ENCODE data around the gene ZC3H13. TPM values are rescaled to one million over a fixed set of nuclear protein-coding genes. Genes with fewer than 3 reads are reported as not detected.

The ZC3H13 gene
- total and polyA plus RNA-seq, 2 of the 4 experiments (the other 2 are of a cell fraction), result 7.7 to 10.8 TPM

DNA sequence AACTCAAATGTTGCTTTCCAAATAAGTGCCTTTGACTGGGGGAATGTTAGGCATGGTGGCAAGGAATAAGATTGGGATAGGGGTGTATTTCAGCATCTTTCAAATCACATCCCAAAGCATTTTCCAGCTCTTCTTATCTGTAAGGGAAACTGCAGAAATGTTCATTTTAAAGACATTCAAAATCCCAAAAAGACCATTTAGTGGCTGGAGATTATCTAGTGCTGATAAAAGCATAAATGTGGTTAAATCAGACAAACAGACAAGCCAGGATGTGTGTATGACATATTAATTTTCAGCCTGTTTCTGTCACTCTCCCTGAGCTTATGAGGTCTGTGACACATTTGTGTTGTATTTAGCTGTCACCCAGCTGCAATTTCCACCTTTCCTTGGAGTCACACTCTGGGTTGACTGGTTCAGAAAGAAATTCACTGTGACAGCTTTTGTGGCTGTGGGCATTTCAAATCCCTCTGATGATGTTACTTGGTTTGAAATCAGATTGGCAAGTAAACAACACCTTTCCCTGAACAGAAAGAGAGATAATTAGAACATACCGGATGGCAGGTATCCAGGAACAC lies 131.3 kb downstream of the ZC3H13 start:
- Histone ChIP-seq H3K18ac (ENCODE audit: low read depth, low read length) (no peak overlapping the region), H4K8ac (ENCODE audit: low read depth in 2 of 2, low read length in 2 of 2) (no peak overlapping the region), H2BK20ac (ENCODE audit: low read depth, low read length) (no peak overlapping the region), H3K9ac (ENCODE audit: low read depth, low read length) (no peak overlapping the region), H3K27me3 (ENCODE audit: control insufficient read depth, insufficient read depth, low read length) (peaks cover 4% of the 10 kb centered on the region), H3K4me2 (ENCODE audit: low read depth, low read length) (no peak overlapping the region), H2BK120ac (ENCODE audit: low read depth, low read length) (no peak overlapping the region), H3K9me3 (ENCODE audit: control insufficient read depth, insufficient read depth, low read length) (no peaks in the 10 kb centered on the region), H3K36me3 (ENCODE audit: control insufficient read depth, insufficient read depth, low read length) (no peaks in the 10 kb centered on the region), H2AK9ac (replicated peaks; ENCODE audit: low read depth, low read length, poor library complexity) (no peak overlapping the region), H2BK5ac (ENCODE audit: low read depth, low read length, poor library complexity, severe bottlenecking) (no peak overlapping the region), H2BK15ac (ENCODE audit: low read depth, low read length) (no peak overlapping the region), H3K9me1 (ENCODE audit: insufficient read depth, low read length) (no peaks in the 10 kb centered on the region; the same call in 1 of the 2 replicates), H3K14ac (replicated peaks; ENCODE audit: low read depth, low read length) (no peak overlapping the region), H3K23ac (ENCODE audit: low read depth, low read length) (no peak overlapping the region), H4K91ac (ENCODE audit: insufficient read depth, low read depth, low read length) (no peak overlapping the region), H2AK5ac (ENCODE audit: low read depth, low read length) (no peak overlapping the region), H2AFZ (replicated peaks; ENCODE audit: low read length, poor library complexity) (no peak overlapping the region), H3K4ac (ENCODE audit: low read depth, low read length) (no peak overlapping the region), H3K56ac (ENCODE audit: extremely low read depth, insufficient read depth, low read length) (no peak overlapping the region), H4K5ac (ENCODE audit: low read depth, low read length) (no peak overlapping the region), H3K27ac (ENCODE audit: insufficient read depth, low read length) (no peak overlapping the region), H4K20me1 (ENCODE audit: insufficient read depth, low read length) (no peaks in the 10 kb centered on the region), H3K79me1 (ENCODE audit: low read depth in 1 of 2, low read length in 2 of 2) (no peaks in the 10 kb centered on the region), H3K4me1 (ENCODE audit: control insufficient read depth, insufficient read depth, low read length) (no peaks in the 10 kb centered on the region), H3K4me3 (ENCODE audit: insufficient read depth, low read depth, low read length) (no peak overlapping the region)
- dilution Hi-C loops (cut with HindIII; ENCODE audit: low sequenced_read_pairs, unreplicated experiment) (no loop called here), in situ Hi-C loops (cut with MboI; ENCODE audit: low sequenced_read_pairs) (no loop called here), intact Hi-C loops (cut with micrococcal nuclease) (no loop called here)
- ATAC-seq (ENCODE audit: low read depth), result no peak
- WGBS, 2 experiments (ENCODE audit: extremely low coverage in 2 of 2, insufficient read length in 1 of 2), result no CpG with 5 or more reads among the region's 1 CpG
- TF ChIP-seq RCOR1 (IDR thresholded peaks at IDR 0.05; ENCODE audit: insufficient replicate concordance, low read length) (no peak), MAZ (IDR thresholded peaks at IDR 0.05; ENCODE audit: borderline replicate concordance, low read depth, low read length) (no peak), POLR2A (IDR thresholded peaks at IDR 0.05; ENCODE audit: low read depth, low read length) (no peak), SMC3 (IDR thresholded peaks at IDR 0.05; ENCODE audit: low read depth, low read length) (no peak), MXI1 (IDR thresholded peaks at IDR 0.05; ENCODE audit: borderline replicate concordance, low read depth, low read length) (no peak), RAD21 (IDR thresholded peaks at IDR 0.05; ENCODE audit: low read length) (no peak)
- TF ChIP-seq, protein P1, sequence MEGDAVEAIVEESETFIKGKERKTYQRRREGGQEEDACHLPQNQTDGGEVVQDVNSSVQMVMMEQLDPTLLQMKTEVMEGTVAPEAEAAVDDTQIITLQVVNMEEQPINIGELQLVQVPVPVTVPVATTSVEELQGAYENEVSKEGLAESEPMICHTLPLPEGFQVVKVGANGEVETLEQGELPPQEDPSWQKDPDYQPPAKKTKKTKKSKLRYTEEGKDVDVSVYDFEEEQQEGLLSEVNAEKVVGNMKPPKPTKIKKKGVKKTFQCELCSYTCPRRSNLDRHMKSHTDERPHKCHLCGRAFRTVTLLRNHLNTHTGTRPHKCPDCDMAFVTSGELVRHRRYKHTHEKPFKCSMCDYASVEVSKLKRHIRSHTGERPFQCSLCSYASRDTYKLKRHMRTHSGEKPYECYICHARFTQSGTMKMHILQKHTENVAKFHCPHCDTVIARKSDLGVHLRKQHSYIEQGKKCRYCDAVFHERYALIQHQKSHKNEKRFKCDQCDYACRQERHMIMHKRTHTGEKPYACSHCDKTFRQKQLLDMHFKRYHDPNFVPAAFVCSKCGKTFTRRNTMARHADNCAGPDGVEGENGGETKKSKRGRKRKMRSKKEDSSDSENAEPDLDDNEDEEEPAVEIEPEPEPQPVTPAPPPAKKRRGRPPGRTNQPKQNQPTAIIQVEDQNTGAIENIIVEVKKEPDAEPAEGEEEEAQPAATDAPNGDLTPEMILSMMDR (conservative IDR thresholded peaks at IDR 0.05; ENCODE audit: low read depth, low read length), result no peak
- TF ChIP-seq, protein P2, sequence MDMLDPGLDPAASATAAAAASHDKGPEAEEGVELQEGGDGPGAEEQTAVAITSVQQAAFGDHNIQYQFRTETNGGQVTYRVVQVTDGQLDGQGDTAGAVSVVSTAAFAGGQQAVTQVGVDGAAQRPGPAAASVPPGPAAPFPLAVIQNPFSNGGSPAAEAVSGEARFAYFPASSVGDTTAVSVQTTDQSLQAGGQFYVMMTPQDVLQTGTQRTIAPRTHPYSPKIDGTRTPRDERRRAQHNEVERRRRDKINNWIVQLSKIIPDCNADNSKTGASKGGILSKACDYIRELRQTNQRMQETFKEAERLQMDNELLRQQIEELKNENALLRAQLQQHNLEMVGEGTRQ (IDR thresholded peaks at IDR 0.05; ENCODE audit: low read depth, low read length), result no peak
- TF ChIP-seq, protein P3, sequence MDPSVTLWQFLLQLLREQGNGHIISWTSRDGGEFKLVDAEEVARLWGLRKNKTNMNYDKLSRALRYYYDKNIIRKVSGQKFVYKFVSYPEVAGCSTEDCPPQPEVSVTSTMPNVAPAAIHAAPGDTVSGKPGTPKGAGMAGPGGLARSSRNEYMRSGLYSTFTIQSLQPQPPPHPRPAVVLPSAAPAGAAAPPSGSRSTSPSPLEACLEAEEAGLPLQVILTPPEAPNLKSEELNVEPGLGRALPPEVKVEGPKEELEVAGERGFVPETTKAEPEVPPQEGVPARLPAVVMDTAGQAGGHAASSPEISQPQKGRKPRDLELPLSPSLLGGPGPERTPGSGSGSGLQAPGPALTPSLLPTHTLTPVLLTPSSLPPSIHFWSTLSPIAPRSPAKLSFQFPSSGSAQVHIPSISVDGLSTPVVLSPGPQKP (IDR thresholded peaks at IDR 0.05; ENCODE audit: borderline replicate concordance, low read depth, low read length), result no peak
- ChIA-PET POLR2A (ENCODE audit: unreplicated experiment) (no interaction called here), CTCF (no interaction called here)
- DNase-seq, result no peak
- BruUV-seq (replicated peaks), result no TSS peak

Data from IMR-90 (cell line).